Stimulated activated CD4-positive, alpha-beta T cell treated with anti-CD3 and anti-CD28 coated beads, Interleukin-15, amount 100 ng/mL, for 1 hour (primary cell): ENCODE results near the gene RRM1.
"Not testable (repeated sequence)": the region's sequence is repeated elsewhere in the genome, so short reads cannot be mapped to it uniquely, and the experiment has no call there.

Experiments
- DNase-seq, 2 donors: peaks; one replicate each; pipeline ENCODE4 v3.0.0-alpha.2; 2020; ENCODE audit warnings: low read depth in 1 of 2, low spot score in 1 of 2

Gene RRM1

GRCh38 chr11:4076774-4077173, 17.8 kb upstream of the RRM1 start:
- no peak for DNase-seq

- DNase-seq: no peak
Observed at GRCh38 chr11:4083198-4083597, 11.4 kb upstream of the RRM1 start.

DNA sequence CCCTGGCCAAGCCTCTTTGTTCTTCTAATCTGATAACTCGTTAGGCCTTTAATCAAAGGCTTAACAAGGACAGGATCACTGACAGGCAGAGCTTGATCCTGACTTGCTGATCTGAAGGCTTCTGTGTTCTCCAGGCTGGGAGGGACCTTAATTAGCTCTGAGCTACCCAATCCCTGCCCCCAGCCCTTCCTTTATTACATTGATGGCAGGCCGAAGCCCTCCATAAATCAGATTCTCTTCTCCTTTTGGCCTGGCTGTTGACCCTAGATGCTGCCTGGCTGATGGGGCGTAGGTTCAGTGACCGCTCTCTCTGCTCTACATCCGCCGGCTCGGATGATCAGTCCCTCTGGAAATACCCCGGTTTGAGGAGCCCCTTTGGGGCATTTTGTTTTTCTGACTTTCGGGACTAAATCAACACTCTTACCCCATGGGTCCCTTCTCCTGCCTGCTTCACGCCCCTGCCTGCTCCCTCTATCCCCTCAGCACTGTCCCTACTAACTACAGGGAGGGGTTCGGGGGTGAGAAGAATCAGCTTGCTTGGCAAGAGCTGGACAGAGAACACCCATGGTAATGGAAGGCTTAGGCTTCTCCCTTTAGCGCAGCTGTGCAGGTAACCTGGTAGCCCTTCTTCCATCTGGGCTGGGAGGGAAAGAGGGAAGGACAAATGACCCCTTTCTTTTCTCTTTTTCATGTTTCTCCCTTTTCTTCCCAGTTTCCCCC, 10.0 kb upstream of the RRM1 start:
- DNase-seq: no peak

- no peak for DNase-seq
Observed at GRCh38 chr11:4085575-4085974, 9.0 kb upstream of the RRM1 start.

DNA sequence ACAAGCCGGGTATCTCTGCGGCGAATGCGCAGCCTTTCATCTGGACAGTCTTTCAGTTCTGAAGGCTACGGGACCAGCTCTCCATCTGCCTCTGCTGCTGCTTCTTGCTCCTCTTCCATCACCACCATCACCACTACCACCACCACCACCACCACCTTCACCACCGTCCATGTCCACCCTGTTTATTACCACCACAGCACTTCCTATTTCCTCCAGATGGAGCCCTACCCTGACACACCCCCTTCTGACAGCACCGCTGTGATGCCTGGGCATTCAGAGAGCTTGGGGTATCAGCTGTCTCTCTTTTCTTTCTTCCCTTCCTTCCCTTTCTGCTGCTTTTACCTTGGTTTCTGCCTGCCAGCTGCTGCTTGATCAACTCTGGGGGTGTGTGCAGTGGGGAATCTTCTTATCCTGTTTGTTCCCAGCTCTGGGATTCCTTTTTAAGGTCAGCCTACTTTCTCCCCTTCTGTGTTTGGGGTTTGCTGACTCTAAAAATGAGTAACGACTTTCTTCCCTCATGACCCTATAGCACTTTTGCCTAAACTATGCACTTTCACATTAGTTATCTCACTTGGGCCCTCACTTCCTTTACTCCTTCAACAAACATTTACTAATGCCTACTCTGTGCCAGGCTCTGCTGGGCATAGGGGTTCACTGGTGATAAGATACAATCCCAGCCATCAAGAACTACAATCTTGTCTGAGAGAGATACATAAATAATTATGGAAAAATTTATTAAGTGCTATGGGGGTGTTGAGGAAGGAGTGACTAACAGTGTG, 7.8 kb upstream of the RRM1 start:
- no peak for DNase-seq

DNA sequence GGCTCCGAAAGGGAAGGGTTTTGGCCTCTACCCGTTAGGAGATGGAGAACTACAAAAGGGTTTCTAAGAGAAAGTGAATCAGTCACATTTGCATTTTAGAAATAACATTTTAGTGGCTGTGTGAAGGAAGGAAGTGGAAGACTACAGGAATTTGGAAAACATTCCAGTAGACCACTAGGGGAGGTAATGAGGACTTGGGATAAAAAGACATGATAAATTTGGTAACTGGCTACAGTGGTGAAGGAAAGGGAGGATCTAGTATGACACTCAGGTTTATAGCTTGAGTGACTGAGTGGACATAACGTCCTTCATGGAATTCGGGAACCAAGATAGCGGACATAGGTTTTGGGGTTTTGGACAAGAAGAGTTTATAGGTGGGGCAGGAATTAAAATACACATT, 7.0 kb upstream of the RRM1 start:
- no peak for DNase-seq

DNA sequence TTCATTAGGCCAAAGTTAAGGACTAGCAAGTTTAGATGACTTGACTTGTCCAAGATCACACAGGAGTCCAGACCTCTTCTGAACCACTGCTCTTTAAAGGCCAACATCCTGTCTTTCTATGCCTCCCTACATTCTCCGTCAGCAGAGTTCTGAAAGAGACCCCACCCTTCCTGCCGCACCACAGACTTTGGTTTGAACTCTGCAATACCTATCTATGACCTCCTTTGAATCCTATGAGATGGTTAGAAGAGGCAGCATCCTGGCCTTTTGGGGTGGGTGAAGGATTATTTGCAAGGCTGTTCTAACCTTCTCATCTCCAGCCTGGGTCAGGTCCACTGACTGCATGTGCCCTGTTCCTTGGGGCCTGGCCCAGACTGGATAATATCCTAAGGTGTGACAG, 4.3 kb upstream of the RRM1 start:
- no peak for DNase-seq

DNA sequence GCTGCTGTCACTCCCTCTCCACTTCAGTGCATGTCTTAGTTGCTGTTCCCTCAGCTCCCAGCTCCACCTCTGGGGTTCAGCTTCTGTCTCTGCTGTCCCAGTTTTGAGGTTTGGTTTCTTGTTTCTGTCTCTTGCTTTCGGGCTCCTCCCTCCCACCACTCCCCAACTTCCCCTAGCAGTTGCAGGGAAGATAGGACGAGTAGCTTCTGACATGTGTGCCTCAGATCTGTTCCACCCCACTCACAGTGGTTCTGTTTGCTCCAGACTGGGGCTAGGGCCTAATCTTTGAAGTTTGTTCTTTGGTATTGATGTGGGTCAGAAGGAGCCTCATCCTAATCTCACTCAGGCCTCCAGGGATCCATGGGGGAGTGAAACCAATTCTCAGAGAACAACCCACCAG, 2.6 kb upstream of the RRM1 start:
- no peak for DNase-seq

DNA sequence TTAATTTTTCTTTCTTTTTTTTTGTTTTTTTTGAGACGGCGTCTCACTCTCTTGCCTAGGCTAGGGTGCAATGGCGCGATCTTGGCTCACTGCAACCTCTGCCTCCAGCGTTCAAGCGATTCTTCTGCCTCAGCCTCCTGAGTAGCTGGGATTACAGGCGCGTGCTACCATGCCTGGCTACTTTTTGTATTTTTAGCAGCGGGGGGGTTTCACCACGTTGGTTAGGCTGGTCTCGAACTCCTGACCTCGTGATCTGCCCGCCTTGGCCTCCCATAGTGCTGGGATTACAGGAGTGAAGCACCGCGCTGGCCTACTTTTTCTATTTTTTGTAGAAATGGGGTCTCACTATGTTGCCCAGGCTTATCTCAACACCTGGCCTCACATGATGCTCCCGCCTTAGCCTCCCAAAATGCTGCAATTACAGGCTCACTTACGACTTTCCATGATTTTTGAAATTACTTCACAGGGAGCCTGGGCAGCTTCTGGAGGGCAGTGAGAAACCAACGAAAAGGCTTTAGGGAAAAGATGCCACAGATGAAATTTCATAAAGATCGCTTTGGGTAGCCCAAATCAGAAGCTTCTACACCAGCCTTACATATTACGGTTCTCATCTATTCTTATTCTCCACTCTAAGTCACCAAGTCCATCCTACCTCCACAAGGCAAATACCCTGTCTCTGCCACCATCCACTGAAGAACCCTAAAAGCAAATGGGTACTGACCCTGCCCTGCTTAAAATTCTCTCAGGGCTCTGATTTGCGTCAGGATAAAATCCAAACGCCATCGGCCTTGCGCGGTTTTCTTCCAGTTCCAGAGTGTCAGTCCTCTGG, 866 bp upstream of the RRM1 start:
- DNase-seq: no peak

DNA sequence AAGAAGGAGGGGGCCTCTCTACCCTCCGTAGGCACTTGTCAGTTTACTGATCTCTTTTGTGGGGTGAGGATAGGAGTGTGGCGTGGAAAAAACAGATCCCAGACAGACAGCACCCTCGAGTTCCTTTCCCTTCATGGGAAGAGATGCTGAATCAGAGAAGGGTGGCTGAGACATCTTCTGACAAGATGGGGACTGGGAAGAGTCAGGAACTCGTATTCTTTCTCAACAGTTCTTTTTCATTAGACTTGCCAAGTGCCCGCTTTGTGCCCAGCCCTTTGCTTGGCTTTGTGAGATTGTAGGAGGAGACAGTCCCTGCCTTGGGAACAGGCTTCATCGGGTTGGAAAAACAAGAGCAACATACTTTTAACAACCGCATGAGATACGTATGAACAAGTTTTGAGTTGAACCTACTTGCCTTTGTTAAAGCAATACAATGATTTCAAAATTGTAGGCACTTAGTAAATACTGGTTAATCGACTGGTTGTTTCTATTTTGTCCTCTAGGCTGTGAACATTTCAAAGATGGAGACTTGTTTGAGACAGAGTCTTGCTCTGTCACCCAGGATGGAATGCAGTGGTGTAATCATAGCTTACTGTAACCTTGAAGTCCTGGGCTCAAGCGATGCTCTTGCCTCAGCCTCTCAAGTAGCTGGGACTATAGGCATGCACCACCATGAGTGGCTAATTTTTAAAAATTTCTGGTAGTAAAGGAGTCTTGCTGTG, 1.1 kb downstream of the RRM1 start:
- DNase-seq: no peak

DNA sequence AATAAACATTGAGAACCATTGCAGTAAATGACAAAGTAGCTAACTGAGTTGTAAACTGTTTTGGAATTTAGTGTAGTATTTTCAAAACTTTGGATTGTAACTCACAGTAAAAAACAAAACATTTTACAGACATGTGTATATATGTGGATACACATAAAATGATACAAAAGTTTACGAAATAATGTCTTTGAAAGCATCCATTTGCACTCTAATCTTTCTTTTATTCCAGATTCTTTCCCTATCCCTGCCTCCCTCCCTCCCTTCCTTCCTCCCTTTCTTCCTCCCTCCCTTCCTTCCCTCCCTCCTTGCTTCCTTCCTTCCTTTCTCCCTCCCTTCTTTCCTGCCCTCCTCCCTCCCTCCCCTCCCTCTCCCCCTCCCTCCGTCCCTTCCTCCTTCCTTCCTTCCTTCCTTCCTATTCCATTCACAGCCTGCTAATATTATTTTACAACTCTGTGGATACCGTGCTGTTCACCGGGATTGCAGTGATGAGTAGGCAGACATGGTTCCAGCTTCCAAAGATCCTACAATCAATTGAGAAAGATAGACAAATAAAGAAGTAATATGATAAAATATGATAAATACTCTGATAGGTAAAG, 3.5 kb downstream of the RRM1 start:
- DNase-seq: no peak

- no peak for DNase-seq
Observed at GRCh38 chr11:4102711-4103110, 8.1 kb downstream of the RRM1 start.

GRCh38 chr11:4103269-4103668, 8.7 kb downstream of the RRM1 start:
- no peak for DNase-seq

DNA sequence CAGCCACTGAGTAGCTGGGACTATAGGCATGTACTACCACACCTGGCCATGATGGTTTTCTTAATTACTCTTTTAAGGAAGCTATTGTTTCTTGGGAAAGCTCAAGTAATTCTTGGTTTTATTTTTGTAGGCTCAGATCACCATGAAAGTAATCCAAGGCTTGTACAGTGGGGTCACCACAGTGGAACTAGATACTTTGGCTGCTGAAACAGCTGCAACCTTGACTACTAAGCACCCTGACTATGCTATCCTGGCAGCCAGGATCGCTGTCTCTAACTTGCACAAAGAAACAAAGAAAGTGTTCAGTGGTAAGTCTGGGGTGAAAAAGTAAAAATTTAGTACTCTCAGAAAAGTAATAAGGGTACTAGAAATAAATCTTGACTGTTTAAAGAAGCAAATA, 11.3 kb downstream of the RRM1 start:
- no peak for DNase-seq

DNA sequence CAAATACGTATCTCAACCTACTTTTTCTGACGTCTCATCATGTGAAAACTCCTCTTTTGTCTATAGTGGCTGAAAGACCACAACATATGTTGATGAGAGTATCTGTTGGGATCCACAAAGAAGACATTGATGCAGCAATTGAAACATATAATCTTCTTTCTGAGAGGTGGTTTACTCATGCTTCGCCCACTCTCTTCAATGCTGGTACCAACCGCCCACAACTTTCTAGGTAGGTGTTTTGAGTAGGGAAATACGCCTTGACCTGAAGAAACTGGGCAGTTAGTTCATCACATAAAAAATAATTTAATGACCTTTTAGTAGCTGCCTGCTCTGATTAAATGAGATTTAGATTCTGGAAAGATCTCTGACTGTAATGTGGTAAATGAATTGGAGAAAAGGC, 17.2 kb downstream of the RRM1 start:
- no peak for DNase-seq

DNA sequence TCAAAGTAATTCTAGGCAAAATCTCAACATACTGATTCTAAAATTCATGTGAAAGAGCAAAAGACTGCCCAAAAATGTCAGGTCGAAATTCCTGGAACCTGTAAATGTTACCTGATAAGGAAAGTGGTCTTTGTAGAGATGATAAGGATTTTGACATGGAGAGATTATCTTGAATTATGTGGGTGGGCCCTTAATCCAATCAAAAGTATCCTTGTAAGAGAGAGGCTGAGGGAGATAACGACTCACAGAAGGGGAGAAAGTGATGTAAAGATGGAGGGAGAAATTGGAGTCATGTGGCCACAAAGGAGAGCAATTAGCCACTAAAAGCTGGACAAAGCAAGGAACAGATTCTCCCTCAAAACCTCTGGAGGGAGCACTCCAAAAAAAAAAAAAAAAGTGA, 20.5 kb downstream of the RRM1 start:
- no peak for DNase-seq

- no peak for DNase-seq
Observed at GRCh38 chr11:4118107-4118506, 23.5 kb downstream of the RRM1 start.

GRCh38 chr11:4123218-4123617, 28.6 kb downstream of the RRM1 start:
- DNase-seq: no peak

DNA sequence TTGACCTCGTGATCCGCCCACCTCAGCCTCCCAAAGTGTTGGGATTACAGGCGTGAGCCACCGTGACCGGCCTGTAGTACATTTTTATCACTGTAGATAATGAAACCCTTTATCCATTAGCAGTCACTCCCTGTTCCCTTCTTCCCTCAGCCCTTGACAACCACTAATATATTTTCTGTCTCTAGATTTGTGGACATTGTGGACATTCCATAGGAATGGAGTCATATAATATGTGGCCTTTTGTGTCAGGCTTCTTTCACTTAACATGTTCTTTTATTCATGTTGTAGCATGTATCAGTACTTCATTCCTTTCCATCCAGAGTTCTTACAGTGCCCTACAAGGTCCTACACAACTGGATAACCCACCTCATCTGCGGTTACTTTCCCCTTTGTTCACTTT, 30.5 kb downstream of the RRM1 start:
- DNase-seq: no peak

DNA sequence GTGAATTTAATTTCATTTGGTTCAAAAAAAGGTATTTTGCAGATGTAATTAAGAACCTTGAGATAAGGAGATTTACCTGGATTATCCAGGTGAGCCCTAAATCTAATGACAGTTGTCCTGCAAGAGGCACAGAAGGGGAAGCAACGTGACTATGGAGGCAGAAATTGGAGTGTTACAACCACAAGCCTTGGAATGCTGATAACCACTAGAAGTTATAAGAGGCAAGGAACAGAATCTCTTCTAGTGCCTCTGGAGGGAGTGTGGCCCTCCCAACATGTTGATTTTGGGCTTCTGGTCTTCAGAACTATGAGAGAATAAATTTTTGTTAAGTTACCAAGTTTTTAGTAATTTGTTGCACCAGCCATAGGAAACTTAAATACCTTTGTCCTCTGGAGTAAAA, 32.8 kb downstream of the RRM1 start:
- no peak for DNase-seq

- DNase-seq: not testable (repeated sequence)
Observed at GRCh38 chr11:4130219-4130618, 35.6 kb downstream of the RRM1 start.
